Tibial nerve (tissue), 4 donors: ENCODE results near the gene ENOX1. TPM values are rescaled to one million over a fixed set of nuclear protein-coding genes. Genes with fewer than 3 reads are reported as not detected.
A peak's percentile ranks its signal among the peaks of the same experiment; 100 is the strongest.

Experiments used
- DNase-seq, 2 donors: peaks; one replicate each; pipeline ENCODE4 v3.0.0-alpha.2; 2019; ENCODE audit warnings: low spot score in 2 of 2
- H3K27ac ChIP-seq, 4 donors: fragments of 200-600 bp; sonication (generic) in 3 of 4; one replicate each; pipeline ENCODE4 v1.5.1; 2017 to 2019; ENCODE audit warnings: mild to moderate bottlenecking in 1 of 4
- H3K27me3 ChIP-seq, 2 donors: fragments of 200-600 bp; sonication (generic) in 1 of 2; one replicate each; pipeline versions ENCODE4 v1.5.1 to v1.6.0; 2017 to 2019
- H3K36me3 ChIP-seq, 3 donors: fragments of 200-600 bp; sonication (generic); one replicate each; pipeline ENCODE4 v1.5.1; 2018 to 2019
- H3K4me1 ChIP-seq, 4 donors: fragments of 200-600 bp; sonication (generic) in 3 of 4; one replicate each; pipeline ENCODE4 v1.5.1; 2017 to 2019
- H3K4me3 ChIP-seq, 4 donors: fragments of 200-600 bp; sonication (generic) in 3 of 4; one replicate each; pipeline ENCODE4 v1.5.1; 2017 to 2019; ENCODE audit warnings: mild to moderate bottlenecking in 1 of 4, moderate library complexity in 1 of 4
- H3K9me3 ChIP-seq, 4 donors: fragments of 200-600 bp; sonication (generic) in 3 of 4; one replicate each; pipeline ENCODE4 v1.5.1; 2017 to 2019
- EP300 ChIP-seq, 2 donors: sonication (generic); formaldehyde crosslinking; IDR thresholded peaks; one replicate each; pipeline ENCODE4 v1.6.1; 2017; ENCODE audit warnings: antibody characterized with exemption in 2 of 2, mild to moderate bottlenecking in 1 of 2
- POLR2A ChIP-seq, 2 donors: fragments of 450-650 bp; IDR thresholded peaks; one replicate each; pipeline ENCODE4 v1.6.1; 2017; ENCODE audit warnings: antibody characterized with exemption in 2 of 2, mild to moderate bottlenecking in 2 of 2, moderate library complexity in 2 of 2
- WGBS, 2 donors: methylation state at CpG; one replicate each; pipeline ENCODE4 v1.1.5; 2018; 5-methylcytosine and 5-hydroxymethylcytosine counted together
- total RNA-seq, 4 donors: library from RNA; depleted of rRNA; stranded (reverse); fragments of >200 nt; gene quantifications; one replicate each; pipeline ENCODE4 v1.1.0, GENCODE V29; 2016
- TF ChIP-seq, protein P1 (sequence below), 5 experiments: fragments of 200-600 bp in 3 of 5; fragments of 450-650 bp in 2 of 5; sonication (generic) in 3 of 5; IDR thresholded peaks; one replicate each; pipeline ENCODE4 v1.5.1; 2016 to 2019; ENCODE audit warnings: antibody characterized with exemption in 5 of 5, mild to moderate bottlenecking in 3 of 5, moderate library complexity in 2 of 5

Gene ENOX1
- total RNA-seq, 4 donors from 2014 or later, result 2.6 to 8.2 (median 4.6) TPM

DNA sequence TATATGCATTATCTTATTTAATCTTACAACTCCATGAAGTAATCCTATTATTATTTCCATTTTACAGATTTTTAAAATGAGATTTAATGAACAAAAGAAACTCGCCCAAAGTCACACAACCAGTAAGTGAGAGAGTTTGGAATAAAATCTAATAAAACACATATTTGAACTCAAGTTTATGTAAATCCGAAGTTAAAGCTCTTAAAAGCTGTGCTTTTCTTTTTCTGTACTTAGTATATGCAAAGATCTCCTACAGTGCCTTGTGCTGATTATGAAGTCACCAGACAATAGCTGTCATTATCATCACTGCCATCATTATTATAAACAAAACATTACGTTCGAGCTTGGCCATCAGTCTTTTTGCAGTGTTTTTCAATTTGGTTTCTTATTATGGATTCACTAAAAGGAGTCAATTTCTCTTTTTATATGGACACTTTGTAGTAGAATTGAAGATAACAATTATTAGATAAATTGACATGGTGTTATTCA, 29.7 kb upstream of the ENOX1 start:
- Histone ChIP-seq H3K27me3 (no peaks in the 10 kb centered on the region), H3K27ac (no peak overlapping the region), H3K4me1 (peaks cover 0 to 11% (median 0%) of the 10 kb centered on the region in 4 donors), H3K4me3 (no peak overlapping the region), H3K9me3 (no peaks in the 10 kb centered on the region), H3K36me3 (no peaks in the 10 kb centered on the region)
- TF ChIP-seq, protein P1, sequence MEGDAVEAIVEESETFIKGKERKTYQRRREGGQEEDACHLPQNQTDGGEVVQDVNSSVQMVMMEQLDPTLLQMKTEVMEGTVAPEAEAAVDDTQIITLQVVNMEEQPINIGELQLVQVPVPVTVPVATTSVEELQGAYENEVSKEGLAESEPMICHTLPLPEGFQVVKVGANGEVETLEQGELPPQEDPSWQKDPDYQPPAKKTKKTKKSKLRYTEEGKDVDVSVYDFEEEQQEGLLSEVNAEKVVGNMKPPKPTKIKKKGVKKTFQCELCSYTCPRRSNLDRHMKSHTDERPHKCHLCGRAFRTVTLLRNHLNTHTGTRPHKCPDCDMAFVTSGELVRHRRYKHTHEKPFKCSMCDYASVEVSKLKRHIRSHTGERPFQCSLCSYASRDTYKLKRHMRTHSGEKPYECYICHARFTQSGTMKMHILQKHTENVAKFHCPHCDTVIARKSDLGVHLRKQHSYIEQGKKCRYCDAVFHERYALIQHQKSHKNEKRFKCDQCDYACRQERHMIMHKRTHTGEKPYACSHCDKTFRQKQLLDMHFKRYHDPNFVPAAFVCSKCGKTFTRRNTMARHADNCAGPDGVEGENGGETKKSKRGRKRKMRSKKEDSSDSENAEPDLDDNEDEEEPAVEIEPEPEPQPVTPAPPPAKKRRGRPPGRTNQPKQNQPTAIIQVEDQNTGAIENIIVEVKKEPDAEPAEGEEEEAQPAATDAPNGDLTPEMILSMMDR (IDR thresholded peaks at IDR 0.05), result no peak
- TF ChIP-seq EP300 (IDR thresholded peaks at IDR 0.05) (no peak), POLR2A (IDR thresholded peaks at IDR 0.05) (no peak)
- no peak for DNase-seq
- WGBS, 2 donors, result 64 to 66% methylated on average over 4 of the region's 4 CpGs

DNA sequence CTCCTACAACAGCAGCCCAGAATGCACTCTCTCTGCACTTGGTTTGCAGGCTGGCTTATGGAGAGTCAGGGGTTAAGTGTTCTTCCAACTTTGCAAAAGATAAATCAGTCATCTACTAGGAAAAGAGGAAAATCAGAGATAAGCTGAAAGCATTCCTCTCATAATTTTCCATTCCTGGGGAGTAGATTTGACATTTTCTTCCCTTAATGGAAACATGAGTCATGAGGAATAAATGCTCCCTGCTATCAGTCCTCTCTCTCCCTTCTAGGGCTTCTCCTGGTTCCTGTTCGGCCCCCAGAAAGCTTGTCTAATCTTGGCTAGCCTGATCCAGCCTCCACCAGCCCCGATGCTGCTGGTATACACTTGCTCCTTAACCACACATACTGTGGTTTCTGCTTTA, 28.4 kb upstream of the ENOX1 start:
- no peak overlapping the region for H3K4me3 ChIP-seq
- WGBS, 2 donors, result 23 to 33% methylated on average over 2 of the region's 2 CpGs
- H3K9me3 ChIP-seq, result no peaks in the 10 kb centered on the region
- H3K4me1 ChIP-seq, result peaks cover 0 to 11% (median 0%) of the 10 kb centered on the region in 4 donors
- no peaks in the 10 kb centered on the region for H3K36me3 ChIP-seq
- H3K27me3 ChIP-seq, result no peaks in the 10 kb centered on the region
- no peak for DNase-seq
- no peak for TF ChIP-seq EP300 (IDR thresholded peaks at IDR 0.05)
- TF ChIP-seq, protein P1 (IDR thresholded peaks at IDR 0.05), result no peak
- no peak for TF ChIP-seq POLR2A (IDR thresholded peaks at IDR 0.05)
- H3K27ac ChIP-seq, result no peak overlapping the region

DNA sequence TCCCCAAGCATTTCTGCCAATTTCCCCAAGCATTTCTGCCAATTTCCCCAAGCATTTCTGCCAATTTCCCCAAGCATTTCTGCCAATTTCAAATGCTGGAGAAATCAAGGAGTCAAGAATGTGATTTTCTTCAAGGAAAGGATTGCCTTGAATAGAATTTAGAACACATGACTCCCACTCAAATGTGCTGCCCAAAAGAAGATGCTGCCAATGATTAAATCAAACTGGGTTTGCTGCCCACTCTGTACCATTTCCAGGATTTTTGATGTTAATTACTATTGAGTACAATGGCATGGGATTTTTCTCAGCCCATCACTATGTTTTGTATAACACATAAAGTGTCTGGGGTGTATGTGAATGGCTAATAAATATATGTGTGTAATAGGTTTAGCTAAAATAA, 21.9 kb upstream of the ENOX1 start:
- TF ChIP-seq POLR2A (IDR thresholded peaks at IDR 0.05) (no peak), EP300 (IDR thresholded peaks at IDR 0.05) (no peak)
- TF ChIP-seq, protein P1 (IDR thresholded peaks at IDR 0.05), result no peak
- peaks cover 0 to 14% (median 0%) of the 10 kb centered on the region in 4 donors for H3K4me1 ChIP-seq
- no peak overlapping the region for H3K27ac ChIP-seq
- no peaks in the 10 kb centered on the region for H3K27me3 ChIP-seq
- H3K4me3 ChIP-seq, result no peak overlapping the region
- H3K9me3 ChIP-seq, result no peaks in the 10 kb centered on the region
- no peak for DNase-seq
- H3K36me3 ChIP-seq, result no peaks in the 10 kb centered on the region

DNA sequence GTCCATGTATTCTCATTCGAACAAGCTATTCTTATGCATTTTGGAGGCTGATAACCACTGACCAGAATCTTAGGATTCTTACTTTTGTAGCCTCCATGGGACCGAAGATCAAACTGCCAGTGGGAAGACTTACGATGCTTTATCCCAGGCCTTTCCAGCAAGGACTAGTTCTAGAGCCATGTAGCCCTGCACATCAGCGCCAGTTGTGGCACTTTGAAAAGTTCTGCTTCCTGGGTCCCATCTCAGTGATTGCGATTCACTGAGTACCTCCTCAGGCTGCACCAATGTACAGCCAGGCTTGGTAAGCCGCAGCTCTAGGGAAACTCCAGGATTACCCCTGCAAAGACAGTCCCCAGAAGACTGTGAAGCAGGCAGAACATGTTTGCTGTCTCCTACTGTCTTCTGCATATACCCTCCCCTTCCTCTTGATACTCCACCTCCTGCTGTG, 18.9 kb upstream of the ENOX1 start:
- H3K4me1 ChIP-seq, result peaks cover 0 to 14% (median 0%) of the 10 kb centered on the region in 4 donors
- no peak for TF ChIP-seq EP300 (IDR thresholded peaks at IDR 0.05)
- TF ChIP-seq, protein P1 (IDR thresholded peaks at IDR 0.05), result no peak
- WGBS, 2 donors, result 85 to 86% methylated on average over 6 of the region's 6 CpGs
- no peak for DNase-seq
- H3K27ac ChIP-seq, result no peak overlapping the region
- H3K27me3 ChIP-seq, result no peaks in the 10 kb centered on the region
- no peak overlapping the region for H3K4me3 ChIP-seq
- H3K36me3 ChIP-seq, result no peaks in the 10 kb centered on the region
- H3K9me3 ChIP-seq, result no peaks in the 10 kb centered on the region

DNA sequence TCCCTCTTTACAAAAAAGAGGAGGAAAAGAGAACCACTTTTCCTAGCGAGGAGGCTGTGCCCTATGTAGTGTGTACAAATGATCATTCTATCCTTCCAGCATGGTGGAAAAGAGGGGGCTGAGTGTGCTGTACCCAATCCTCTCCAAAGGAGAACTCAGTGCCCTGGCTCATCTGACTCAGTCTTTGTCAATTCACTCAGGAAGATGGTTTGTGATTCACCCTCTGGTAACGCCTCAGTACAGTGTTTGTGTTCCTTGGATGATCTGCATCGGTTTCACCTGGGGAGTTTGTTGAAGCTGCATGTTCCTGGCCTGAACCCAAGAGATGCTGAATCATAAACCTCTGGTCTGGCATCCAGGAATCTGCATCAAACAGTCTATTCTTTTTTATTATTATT, 18.3 kb upstream of the ENOX1 start:
- no peaks in the 10 kb centered on the region for H3K9me3 ChIP-seq
- H3K4me1 ChIP-seq, result peaks cover 0 to 14% (median 0%) of the 10 kb centered on the region in 4 donors
- H3K4me3 ChIP-seq, result no peak overlapping the region
- peak overlapping the region in 1 of 4 donors; percentile 24 for H3K27ac ChIP-seq
- no peaks in the 10 kb centered on the region for H3K27me3 ChIP-seq
- TF ChIP-seq, protein P1 (IDR thresholded peaks at IDR 0.05), result no peak
- TF ChIP-seq EP300 (IDR thresholded peaks at IDR 0.05) (no peak), POLR2A (IDR thresholded peaks at IDR 0.05) (no peak)
- 16 to 39% methylated on average over 3 of the region's 3 CpGs for WGBS, 2 donors
- DNase-seq, result peak in 1 of 2 donors; percentile 7
- H3K36me3 ChIP-seq, result no peaks in the 10 kb centered on the region
